ENCODE results near the gene FKBP10.

FKBP10 gene

GRCh38 chr17:41871789-41872188 lies 59.0 kb downstream of the FKBP10 start:
- in situ Hi-C loops (cut with HindIII; ENCODE audit: low sequenced_read_pairs), result no loop called here
- DNase-seq (ENCODE audit: low read depth), result no peak
- no peak for TF ChIP-seq CTCF (IDR thresholded peaks at IDR 0.05; ENCODE audit: low read depth, low read length, missing control alignments)
- no peak overlapping the region for H3K4me3 ChIP-seq (ENCODE audit: low read depth, low read length)
